Ovary (tissue), 9 donors: ENCODE results near the gene PAOX. TPM values are rescaled to one million over a fixed set of nuclear protein-coding genes. Genes with fewer than 3 reads are reported as not detected.

Experiments used
- DNase-seq, 5 donors: peaks; one replicate each; pipeline ENCODE4 v3.0.0-alpha.2; 2019 to 2020
- H3K27ac ChIP-seq, 2 donors: fragments of 200-600 bp; one replicate each; pipeline versions ENCODE4 v1.5.1 to v1.8.0; 2019 to 2022
- H3K27me3 ChIP-seq: fragments of 200-600 bp; one replicate; pipeline ENCODE4 v1.8.0; 2022
- H3K36me3 ChIP-seq: fragments of 200-600 bp; sonication (generic); one replicate; pipeline ENCODE4 v1.5.1; 2019
- H3K4me1 ChIP-seq: one replicate; pipeline ENCODE4 v1.8.1; 2013; ENCODE audit warnings: mild to moderate bottlenecking, moderate library complexity; ENCODE audit not compliant: insufficient read depth
- H3K4me3 ChIP-seq: fragments of 200-600 bp; sonication (generic); one replicate; pipeline ENCODE4 v1.5.1; 2017
- H3K9me3 ChIP-seq, 2 donors: fragments of 200-600 bp in 1 of 2; sonication (generic) in 1 of 2; one replicate each; pipeline versions ENCODE4 v1.5.1 to v1.8.1; 2013 to 2019; ENCODE audit warnings: mild to moderate bottlenecking in 1 of 2, moderate library complexity in 1 of 2
- EP300 ChIP-seq: sonication (generic); formaldehyde crosslinking; IDR thresholded peaks from one replicate; pipeline ENCODE4 v1.6.1; 2017; ENCODE audit warnings: antibody characterized with exemption
- POLR2A ChIP-seq: fragments of 450-650 bp; IDR thresholded peaks from one replicate; pipeline ENCODE4 v1.6.1; 2017; ENCODE audit warnings: antibody characterized with exemption, mild to moderate bottlenecking, moderate library complexity
- WGBS, 3 donors: extraction: QIAGEN DNeasy Blood & Tissue Kit in 1 of 3; methylation state at CpG; one replicate each; pipeline versions ENCODE4 v1.1.5 to v1.1.7; 2013 to 2017; 5-methylcytosine and 5-hydroxymethylcytosine counted together
- intact Hi-C, 4 donors: fragments of 100-400 bp; cut with DNase I; formaldehyde crosslinking; loops; one replicate each; pipeline versions ENCODE4 v1.11.0 to v1.15.1; 2022 to 2023
- polyA plus RNA-seq, 2 donors: library from polyadenylated mRNA; stranded (reverse); fragments of 200-250 nt in 1 of 2; fragments of 350-450 nt in 1 of 2; fragmentation: Illumina TruSeq in 1 of 2; extraction: RNeasy Lipid Tissue Mini Kit (QIAGEN cat#74804) in 1 of 2; gene quantifications; one replicate each; pipeline ENCODE4 v1.2.3, GENCODE V29; 2013 to 2014
- total RNA-seq, 7 donors: library from RNA; depleted of rRNA in 2 of 7; stranded (reverse); fragments of >200 nt in 2 of 7; fragmentation: NEBNext Ultra II Directional in 3 of 7; extraction: Animal tissue kit (Norgen Biotek cat#: 25700) in 3 of 7; gene quantifications; one replicate each; pipeline versions ENCODE4 v1.1.0 to v1.2.4, GENCODE V29; 2016 to 2023
- TF ChIP-seq, protein P1 (sequence below), 3 donors: fragments of 450-650 bp in 2 of 3; fragments of 200-600 bp in 1 of 3; IDR thresholded peaks; one replicate each; pipeline versions ENCODE4 v1.5.1 to v1.8.0; 2016 to 2022; ENCODE audit warnings: antibody characterized with exemption in 3 of 3, mild to moderate bottlenecking in 1 of 3
- donor health status: DM: no; HTN: no; CAD: no; lungs with moderate emphysema.
- donor health status: DM: no; HTN: no; CAD: no.
- donor health status: Bipolar disorder and iron deficiency.
- donor health status: DM: yes; HTN: yes; CAD: no.
- donor health status: DM: no; HTN: no; CAD: no.
- donor health status: DM: yes; HTN: yes; CAD: no.

Gene PAOX
- total and polyA plus RNA-seq, 9 donors = 2.1 to 11.4 (median 8.7) TPM

DNA sequence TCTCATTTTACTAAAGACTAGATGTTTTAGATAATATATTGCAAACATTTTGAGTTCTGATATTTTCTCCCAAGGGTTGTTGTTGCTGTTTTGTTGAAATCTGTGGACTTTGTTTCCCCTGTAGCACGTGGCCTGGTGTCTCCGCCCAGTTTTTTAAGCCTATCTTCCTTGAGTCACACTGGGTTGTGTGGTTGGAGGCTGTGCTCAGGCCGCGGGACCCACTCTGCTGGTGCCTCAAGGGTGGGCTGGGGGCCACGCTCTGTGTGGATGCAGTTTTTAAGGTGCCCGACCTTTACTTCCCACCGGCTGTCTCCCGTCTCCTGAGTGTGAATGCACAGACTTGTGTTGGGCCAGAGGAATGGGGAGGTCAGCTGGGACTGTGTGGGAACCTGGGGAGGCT is 36.1 kb upstream of the PAOX start:
- Histone ChIP-seq H3K36me3 (no peaks in the 10 kb centered on the region), H3K4me1 (no peaks in the 10 kb centered on the region), H3K27ac (no peak overlapping the region), H3K27me3 (no peaks in the 10 kb centered on the region), H3K4me3 (no peak overlapping the region), H3K9me3 (peaks cover 0 to 5% of the 10 kb centered on the region in 2 donors)
- whole genome bisulfite sequencing, 3 donors = 59 to 73% (median 61%) methylated on average over 8 of the region's 8 CpGs
- no peak for DNase-seq
- TF ChIP-seq POLR2A = no peak
- TF ChIP-seq EP300 = no peak
- TF ChIP-seq, protein P1, sequence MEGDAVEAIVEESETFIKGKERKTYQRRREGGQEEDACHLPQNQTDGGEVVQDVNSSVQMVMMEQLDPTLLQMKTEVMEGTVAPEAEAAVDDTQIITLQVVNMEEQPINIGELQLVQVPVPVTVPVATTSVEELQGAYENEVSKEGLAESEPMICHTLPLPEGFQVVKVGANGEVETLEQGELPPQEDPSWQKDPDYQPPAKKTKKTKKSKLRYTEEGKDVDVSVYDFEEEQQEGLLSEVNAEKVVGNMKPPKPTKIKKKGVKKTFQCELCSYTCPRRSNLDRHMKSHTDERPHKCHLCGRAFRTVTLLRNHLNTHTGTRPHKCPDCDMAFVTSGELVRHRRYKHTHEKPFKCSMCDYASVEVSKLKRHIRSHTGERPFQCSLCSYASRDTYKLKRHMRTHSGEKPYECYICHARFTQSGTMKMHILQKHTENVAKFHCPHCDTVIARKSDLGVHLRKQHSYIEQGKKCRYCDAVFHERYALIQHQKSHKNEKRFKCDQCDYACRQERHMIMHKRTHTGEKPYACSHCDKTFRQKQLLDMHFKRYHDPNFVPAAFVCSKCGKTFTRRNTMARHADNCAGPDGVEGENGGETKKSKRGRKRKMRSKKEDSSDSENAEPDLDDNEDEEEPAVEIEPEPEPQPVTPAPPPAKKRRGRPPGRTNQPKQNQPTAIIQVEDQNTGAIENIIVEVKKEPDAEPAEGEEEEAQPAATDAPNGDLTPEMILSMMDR (IDR thresholded peaks at IDR 0.05) = no peak
- intact Hi-C loops = no loop called here

DNA sequence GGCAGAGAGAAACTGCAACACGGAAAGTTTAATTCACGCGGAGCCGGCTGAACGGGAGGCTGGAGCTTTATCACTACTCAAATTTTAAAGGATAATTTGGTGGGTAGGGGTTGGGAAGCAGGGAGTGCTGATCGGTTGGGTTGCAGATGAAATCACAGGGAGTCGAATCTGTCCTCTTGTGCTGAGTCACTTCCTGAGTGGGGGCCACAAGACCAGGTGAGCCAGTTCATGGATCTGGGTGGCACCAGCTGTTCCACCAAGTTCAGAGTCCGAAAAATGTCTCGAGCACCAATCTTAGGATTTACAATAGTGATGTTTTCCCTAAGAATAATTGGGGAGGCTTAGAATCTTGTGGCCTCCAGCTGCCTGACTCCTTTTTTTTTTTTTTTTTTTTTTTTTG is 35.5 kb upstream of the PAOX start:
- no peak for TF ChIP-seq POLR2A
- TF ChIP-seq, protein P1 (IDR thresholded peaks at IDR 0.05) = no peak
- no peak for TF ChIP-seq EP300
- Histone ChIP-seq H3K27me3 (no peaks in the 10 kb centered on the region), H3K36me3 (no peaks in the 10 kb centered on the region), H3K4me1 (no peaks in the 10 kb centered on the region), H3K4me3 (no peak overlapping the region), H3K27ac (no peak overlapping the region), H3K9me3 (peaks cover 0 to 5% of the 10 kb centered on the region in 2 donors)
- intact Hi-C loops = no loop called here
- whole genome bisulfite sequencing, 3 donors = 39 to 53% (median 42%) methylated on average over 9 of the region's 9 CpGs
- DNase-seq = no peak

DNA sequence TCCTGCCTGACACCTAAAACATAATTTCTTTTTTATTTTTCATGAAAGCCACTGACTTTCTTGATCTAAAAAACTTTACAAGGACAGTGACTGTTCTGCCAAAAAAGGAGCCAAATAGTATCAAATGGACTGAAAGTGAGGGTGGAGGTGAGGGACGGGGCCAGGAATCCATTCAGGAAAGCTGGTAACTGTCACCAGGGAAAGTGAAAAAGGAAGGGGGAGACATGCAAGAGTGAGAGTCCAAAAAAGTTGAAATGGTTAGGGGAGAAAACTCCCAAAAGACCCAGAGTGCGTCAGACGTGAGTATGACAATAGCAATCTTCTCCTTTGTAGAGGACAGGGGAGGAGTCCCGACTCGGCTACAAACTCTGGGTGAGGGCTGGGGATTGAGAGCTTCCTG is 34.8 kb upstream of the PAOX start:
- no peak for DNase-seq
- H3K36me3 ChIP-seq = no peaks in the 10 kb centered on the region
- intact Hi-C loops = no loop called here
- peaks cover 0 to 5% of the 10 kb centered on the region in 2 donors for H3K9me3 ChIP-seq
- no peaks in the 10 kb centered on the region for H3K27me3 ChIP-seq
- H3K27ac ChIP-seq = no peak overlapping the region
- H3K4me1 ChIP-seq = no peaks in the 10 kb centered on the region
- TF ChIP-seq POLR2A (no peak), EP300 (no peak)
- TF ChIP-seq, protein P1 (IDR thresholded peaks at IDR 0.05) = no peak
- WGBS, 3 donors = 51 to 63% (median 62%) methylated on average over 5 of the region's 5 CpGs
- no peak overlapping the region for H3K4me3 ChIP-seq

DNA sequence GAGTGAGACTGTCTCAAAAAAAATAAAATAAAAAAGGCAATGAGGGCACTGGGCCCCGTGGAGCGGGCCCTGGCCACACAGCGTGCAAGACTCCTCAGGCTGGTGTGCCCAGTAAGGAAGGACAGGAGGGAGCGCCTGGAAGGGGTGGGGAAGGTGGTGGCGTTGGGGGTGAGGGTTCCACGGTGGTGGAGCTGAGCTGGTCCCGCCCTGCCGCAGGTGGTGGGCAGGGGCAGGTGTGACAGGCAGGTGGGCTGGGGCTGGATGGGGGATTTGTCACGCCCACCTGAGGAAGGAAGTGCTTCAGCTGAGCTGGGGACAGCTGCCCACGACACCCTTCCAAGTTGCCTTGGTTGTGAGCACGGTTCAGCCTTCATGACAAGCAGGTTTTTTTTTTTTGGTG is 32.6 kb upstream of the PAOX start:
- H3K27me3 ChIP-seq = no peaks in the 10 kb centered on the region
- no peak overlapping the region for H3K4me3 ChIP-seq
- TF ChIP-seq POLR2A (no peak), EP300 (no peak)
- TF ChIP-seq, protein P1 (IDR thresholded peaks at IDR 0.05) = no peak
- H3K4me1 ChIP-seq = no peaks in the 10 kb centered on the region
- H3K36me3 ChIP-seq = no peaks in the 10 kb centered on the region
- WGBS, 3 donors = 46 to 58% (median 51%) methylated on average over 11 of the region's 11 CpGs
- DNase-seq = no peak
- H3K27ac ChIP-seq = no peak overlapping the region
- intact Hi-C loops = no loop called here
- peaks cover 0 to 2% of the 10 kb centered on the region in 2 donors for H3K9me3 ChIP-seq
